ENCODE results near the gene CTU2.

The CTU2 gene

DNA sequence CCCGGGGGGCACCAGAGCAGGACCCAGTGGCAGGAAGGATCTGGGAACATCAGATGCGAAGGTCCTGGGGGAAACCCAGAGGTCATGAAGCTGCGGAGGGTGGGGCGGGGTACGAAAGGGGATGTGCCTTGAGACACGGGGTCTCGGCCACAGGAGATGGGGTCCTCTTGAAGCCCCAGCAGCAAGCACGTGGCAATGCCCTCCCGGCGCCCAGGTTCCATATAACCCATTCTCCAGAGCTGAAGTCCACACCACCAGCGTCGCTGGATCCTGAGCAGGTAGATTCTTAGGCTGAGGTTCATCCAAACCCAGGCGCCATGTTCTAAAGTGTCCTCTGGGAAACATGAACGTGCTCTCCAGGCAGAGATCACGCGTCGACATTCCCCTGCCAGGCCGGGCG, 57.8 kb downstream of the CTU2 start:
- DNase-seq: no peak

- no peak for DNase-seq
Measured at GRCh38 chr16:88764913-88765349, 58.6 kb downstream of the CTU2 start.
